ENCODE results near the gene PTTG1IP. TPM values are rescaled to one million over a fixed set of nuclear protein-coding genes. Genes with fewer than 3 reads are reported as not detected.

The PTTG1IP gene
- polyA plus RNA-seq, 1 donor (not counting 4 experiments of a cell fraction or from before 2014, with no cell fraction given) = 132 TPM

- H2AFZ ChIP-seq (ENCODE audit: control insufficient read depth, low read length) = no peak overlapping the region
- peaks cover 11% of the 10 kb centered on the region for H4K20me1 ChIP-seq (ENCODE audit: control insufficient read depth, extremely low read depth, insufficient read depth, low read length)
- peaks cover 6% of the 10 kb centered on the region for H3K9me1 ChIP-seq (ENCODE audit: control insufficient read depth, extremely low read depth, insufficient read depth, low read length)
- peaks cover 15% of the 10 kb centered on the region for H3K4me1 ChIP-seq (ENCODE audit: control insufficient read depth, extremely low read depth, insufficient read depth, low read length)
- dilution Hi-C loops (cut with MboI; ENCODE audit: extremely low pct_ligation_motif_present, low sequenced_read_pairs) = no loop called here
- H3K9ac ChIP-seq (ENCODE audit: control insufficient read depth, extremely low read depth, insufficient read depth, low read length) = no peak overlapping the region
- peaks cover 30 to 38% of the 10 kb centered on the region in 2 experiments for H3K36me3 ChIP-seq (ENCODE audit: control insufficient read depth in 2 of 2, extremely low read depth in 1 of 2, insufficient read depth in 2 of 2, low read length in 2 of 2)
- H3K4me2 ChIP-seq (ENCODE audit: control insufficient read depth, extremely low read depth, insufficient read depth, low read depth, low read length) = no peak overlapping the region
- no peaks in the 10 kb centered on the region for H3K9me3 ChIP-seq (ENCODE audit: control insufficient read depth, low read depth, low read length)
- no peak overlapping the region for H3K4me3 ChIP-seq (ENCODE audit: control insufficient read depth in 2 of 3, extremely low read depth in 1 of 3, insufficient read depth in 2 of 3, low read depth in 1 of 3, low read length in 3 of 3)
- DNase-seq (ENCODE audit: low read depth, low spot score) = no peak
- no peak for FAIRE-seq
- TF ChIP-seq CTCF (optimal IDR thresholded peaks at IDR 0.05 in 1 of 3, IDR thresholded peaks at IDR 0.05 in 1 of 3, conservative IDR thresholded peaks at IDR 0.05 in 1 of 3; ENCODE audit: extremely low read depth in 1 of 3, insufficient read depth in 2 of 3, low read length in 3 of 3) (no peak), EZH2 (IDR thresholded peaks at IDR 0.05; ENCODE audit: low read length) (no peak)
- peaks cover 50% of the 10 kb centered on the region for H3K79me2 ChIP-seq (ENCODE audit: control insufficient read depth, insufficient read depth, low read length)
- no peak overlapping the region for H3K27ac ChIP-seq (ENCODE audit: control insufficient read depth, insufficient read depth, low read length)
- H3K27me3 ChIP-seq (ENCODE audit: control insufficient read depth, extremely low read depth, insufficient read depth, low read length) = no peaks in the 10 kb centered on the region
These were observed 16.2 kb downstream of the PTTG1IP start for GRCh38 chr21:44857127-44857892.

GRCh38 chr21:44856131-44856530 lies 17.4 kb downstream of the PTTG1IP start:
- Histone ChIP-seq H3K36me3 (ENCODE audit: control insufficient read depth in 2 of 2, extremely low read depth in 1 of 2, insufficient read depth in 2 of 2, low read length in 2 of 2) (peaks cover 30 to 42% of the 10 kb centered on the region in 2 experiments), H2AFZ (ENCODE audit: control insufficient read depth, low read length) (no peak overlapping the region), H3K27me3 (ENCODE audit: control insufficient read depth, extremely low read depth, insufficient read depth, low read length) (no peaks in the 10 kb centered on the region), H3K4me1 (ENCODE audit: control insufficient read depth, extremely low read depth, insufficient read depth, low read length) (peaks cover 15% of the 10 kb centered on the region), H3K9me1 (ENCODE audit: control insufficient read depth, extremely low read depth, insufficient read depth, low read length) (peaks cover 6% of the 10 kb centered on the region), H3K4me3 (ENCODE audit: control insufficient read depth in 2 of 3, extremely low read depth in 1 of 3, insufficient read depth in 2 of 3, low read depth in 1 of 3, low read length in 3 of 3) (no peak overlapping the region), H3K27ac (ENCODE audit: control insufficient read depth, insufficient read depth, low read length) (no peak overlapping the region), H3K79me2 (ENCODE audit: control insufficient read depth, insufficient read depth, low read length) (peaks cover 39% of the 10 kb centered on the region), H3K4me2 (ENCODE audit: control insufficient read depth, extremely low read depth, insufficient read depth, low read depth, low read length) (no peak overlapping the region), H4K20me1 (ENCODE audit: control insufficient read depth, extremely low read depth, insufficient read depth, low read length) (peaks cover 9% of the 10 kb centered on the region), H3K9ac (ENCODE audit: control insufficient read depth, extremely low read depth, insufficient read depth, low read length) (no peak overlapping the region), H3K9me3 (ENCODE audit: control insufficient read depth, low read depth, low read length) (no peaks in the 10 kb centered on the region)
- FAIRE-seq (no peak), DNase-seq (ENCODE audit: low read depth, low spot score) (no peak)
- TF ChIP-seq EZH2 (IDR thresholded peaks at IDR 0.05; ENCODE audit: low read length) (no peak), CTCF (optimal IDR thresholded peaks at IDR 0.05 in 1 of 3, IDR thresholded peaks at IDR 0.05 in 1 of 3, conservative IDR thresholded peaks at IDR 0.05 in 1 of 3; ENCODE audit: extremely low read depth in 1 of 3, insufficient read depth in 2 of 3, low read length in 3 of 3) (no peak)
- dilution Hi-C loops (cut with MboI; ENCODE audit: extremely low pct_ligation_motif_present, low sequenced_read_pairs) = no loop called here
